ENCODE results near the gene PICALM.

- TF ChIP-seq, protein P1, sequence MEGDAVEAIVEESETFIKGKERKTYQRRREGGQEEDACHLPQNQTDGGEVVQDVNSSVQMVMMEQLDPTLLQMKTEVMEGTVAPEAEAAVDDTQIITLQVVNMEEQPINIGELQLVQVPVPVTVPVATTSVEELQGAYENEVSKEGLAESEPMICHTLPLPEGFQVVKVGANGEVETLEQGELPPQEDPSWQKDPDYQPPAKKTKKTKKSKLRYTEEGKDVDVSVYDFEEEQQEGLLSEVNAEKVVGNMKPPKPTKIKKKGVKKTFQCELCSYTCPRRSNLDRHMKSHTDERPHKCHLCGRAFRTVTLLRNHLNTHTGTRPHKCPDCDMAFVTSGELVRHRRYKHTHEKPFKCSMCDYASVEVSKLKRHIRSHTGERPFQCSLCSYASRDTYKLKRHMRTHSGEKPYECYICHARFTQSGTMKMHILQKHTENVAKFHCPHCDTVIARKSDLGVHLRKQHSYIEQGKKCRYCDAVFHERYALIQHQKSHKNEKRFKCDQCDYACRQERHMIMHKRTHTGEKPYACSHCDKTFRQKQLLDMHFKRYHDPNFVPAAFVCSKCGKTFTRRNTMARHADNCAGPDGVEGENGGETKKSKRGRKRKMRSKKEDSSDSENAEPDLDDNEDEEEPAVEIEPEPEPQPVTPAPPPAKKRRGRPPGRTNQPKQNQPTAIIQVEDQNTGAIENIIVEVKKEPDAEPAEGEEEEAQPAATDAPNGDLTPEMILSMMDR (IDR thresholded peaks at IDR 0.05): no peak
- TF ChIP-seq POLR2A (IDR thresholded peaks at IDR 0.05) (no peak), POLR2AphosphoS5 (IDR thresholded peaks at IDR 0.05) (no peak), EP300 (IDR thresholded peaks at IDR 0.05) (no peak)
Measured at GRCh38 chr11:85939099-85940015, 129.5 kb downstream of the PICALM start.
